Stimulated activated CD4-positive, alpha-beta T cell treated with anti-CD3 and anti-CD28 coated beads, Interleukin-12 subunit alpha, Interleukin-12 subunit beta, amount 100 ng/mL, for 4 hours (primary cell): ENCODE data around the gene CYSTM1.

ENCODE experiments used
- DNase-seq: peaks from one replicate; pipeline ENCODE4 v3.0.0-alpha.2; 2020

The CYSTM1 gene

DNA sequence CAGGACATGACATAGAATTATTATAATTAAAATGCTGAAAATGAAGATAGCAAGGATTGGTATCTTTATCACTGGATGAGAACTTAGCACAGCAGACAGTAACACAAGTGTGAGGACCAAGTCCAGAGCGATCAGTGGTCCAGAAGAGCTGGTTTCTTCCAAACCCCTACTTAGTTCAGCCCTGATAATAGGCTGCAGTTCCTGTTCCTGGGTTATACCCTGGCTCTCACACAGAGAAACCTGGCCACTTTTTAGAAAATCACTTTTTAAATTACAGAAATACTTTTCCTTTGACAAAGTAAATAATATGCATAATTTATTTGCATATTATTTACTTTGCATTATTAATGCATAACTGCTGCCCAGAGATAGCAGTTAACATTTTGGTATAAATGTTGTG, 40.3 kb downstream of the CYSTM1 start:
- no peak for DNase-seq

DNA sequence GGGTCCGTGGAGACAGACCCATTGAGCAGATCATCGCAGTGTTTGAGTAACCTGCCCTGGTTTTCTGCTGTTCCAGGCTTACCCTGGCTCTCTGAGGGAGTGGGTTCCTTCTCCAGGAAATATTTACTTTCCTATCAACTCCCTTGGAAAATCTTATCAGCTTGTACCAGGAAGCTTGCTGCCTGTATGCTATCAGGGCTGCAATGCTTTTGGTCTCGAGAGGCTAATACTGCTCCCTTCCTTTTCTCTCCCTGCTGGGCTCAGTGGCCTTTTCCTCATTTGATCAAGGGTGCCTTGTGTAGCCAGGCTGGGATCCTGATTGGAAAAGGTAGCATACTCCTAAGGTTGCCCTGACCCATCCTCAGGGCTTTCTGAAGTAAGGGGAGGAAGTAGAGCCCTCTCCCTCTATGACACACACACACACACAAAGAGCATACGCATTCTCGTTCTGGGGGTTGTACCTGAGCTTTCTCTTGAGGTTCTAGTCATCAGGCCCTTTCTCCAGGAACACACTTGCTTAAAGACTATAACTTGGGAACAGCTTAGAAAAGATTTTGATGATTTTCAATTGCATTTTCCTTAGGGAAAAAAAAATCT, 41.6 kb downstream of the CYSTM1 start:
- no peak for DNase-seq

GRCh38 chr5:140217299-140218026, 42.5 kb downstream of the CYSTM1 start:
- DNase-seq = no peak

DNA sequence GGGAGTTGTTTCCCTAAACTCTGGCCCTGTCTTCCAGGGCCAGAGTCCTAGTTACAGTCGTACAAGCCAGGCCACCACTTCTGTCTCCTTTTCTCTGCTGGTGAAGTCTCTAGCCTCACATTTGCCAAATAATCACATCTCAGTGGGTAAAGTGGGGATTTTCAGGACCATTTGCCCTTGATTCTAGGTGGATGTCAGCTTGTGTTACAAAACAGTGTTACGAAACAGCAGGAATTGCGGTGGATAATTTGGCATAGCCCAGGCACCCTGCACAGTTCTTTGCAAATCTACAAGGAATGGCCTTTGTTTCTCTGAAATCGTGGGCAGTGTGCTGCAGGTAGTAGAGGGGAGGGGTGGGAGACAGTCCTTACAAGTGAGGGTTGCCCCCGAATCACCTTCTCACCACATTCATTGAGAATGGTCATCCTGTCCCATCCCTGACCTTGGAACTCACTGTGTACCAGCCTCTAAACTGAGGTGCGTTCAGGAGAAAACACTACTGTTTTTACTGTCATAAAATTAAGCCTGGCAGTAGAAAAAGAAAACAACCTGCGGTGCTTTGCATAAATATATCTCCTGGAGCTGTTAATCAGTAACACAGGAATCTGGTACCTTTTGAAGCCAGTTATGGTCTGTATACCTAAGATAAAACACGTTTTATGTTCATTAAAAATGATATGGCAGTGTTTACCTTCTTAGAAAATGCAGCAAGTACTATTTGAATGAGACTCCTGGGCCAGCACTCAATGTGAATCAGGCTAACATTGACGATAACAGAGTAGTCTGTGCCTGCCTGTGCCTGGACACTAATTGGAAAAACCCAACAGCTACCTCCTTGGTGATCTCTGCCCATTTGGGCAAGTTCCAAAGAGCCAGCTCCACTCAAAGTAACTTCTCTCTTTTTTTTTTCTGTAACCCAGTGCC, 44.3 kb downstream of the CYSTM1 start:
- no peak for DNase-seq

DNA sequence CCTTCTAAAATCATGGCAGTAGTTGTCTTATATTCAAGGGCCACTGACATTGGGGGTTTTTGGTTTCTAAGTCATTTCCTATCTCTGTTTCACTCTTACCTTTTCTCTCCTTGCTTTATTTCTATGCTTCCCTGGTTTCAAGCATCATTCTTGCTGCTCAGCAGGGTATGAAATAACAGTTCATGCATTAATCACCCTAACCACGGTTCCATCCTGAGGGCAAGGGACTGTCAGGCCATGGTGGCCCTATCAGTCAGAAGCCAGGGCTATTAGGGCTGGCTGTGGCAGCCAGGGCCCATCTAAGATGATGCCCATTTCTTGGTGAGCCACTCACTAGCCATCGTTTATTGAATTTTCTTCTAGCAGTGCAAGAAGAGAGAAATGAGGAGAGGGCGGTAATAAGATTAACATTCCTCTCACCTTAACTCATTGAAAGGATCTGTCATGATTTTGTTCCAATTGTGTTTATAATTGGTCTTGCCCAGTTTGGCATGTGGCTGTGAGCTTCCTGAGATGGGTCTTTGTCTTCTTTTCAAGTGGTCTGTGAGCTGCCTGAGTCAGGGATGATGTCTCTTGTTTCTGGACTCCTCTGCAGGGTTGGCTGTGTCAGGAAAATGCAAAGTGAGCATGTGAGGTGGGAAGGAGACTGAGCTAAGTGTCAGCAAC, 45.2 kb downstream of the CYSTM1 start:
- DNase-seq = no peak

DNA sequence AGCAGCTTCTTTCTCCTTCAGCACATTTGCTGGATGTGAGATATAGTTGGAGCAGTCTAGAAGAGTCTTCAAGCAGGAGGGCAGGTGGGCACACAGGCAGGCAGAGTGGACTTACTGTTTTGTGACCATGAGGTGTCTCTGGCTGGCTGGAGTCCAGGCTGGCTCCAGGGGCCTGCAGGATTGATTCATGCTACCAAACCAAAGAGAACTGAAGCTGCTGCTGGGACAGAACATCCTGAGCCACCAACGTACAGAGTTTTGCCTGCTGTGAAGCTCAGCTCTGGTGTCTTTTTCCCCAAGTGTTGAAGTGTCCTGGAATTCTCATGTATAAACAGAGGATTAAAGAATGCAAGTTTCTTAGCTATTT, 45.7 kb downstream of the CYSTM1 start:
- no peak for DNase-seq

GRCh38 chr5:140221697-140222223, 46.8 kb downstream of the CYSTM1 start:
- no peak for DNase-seq

DNA sequence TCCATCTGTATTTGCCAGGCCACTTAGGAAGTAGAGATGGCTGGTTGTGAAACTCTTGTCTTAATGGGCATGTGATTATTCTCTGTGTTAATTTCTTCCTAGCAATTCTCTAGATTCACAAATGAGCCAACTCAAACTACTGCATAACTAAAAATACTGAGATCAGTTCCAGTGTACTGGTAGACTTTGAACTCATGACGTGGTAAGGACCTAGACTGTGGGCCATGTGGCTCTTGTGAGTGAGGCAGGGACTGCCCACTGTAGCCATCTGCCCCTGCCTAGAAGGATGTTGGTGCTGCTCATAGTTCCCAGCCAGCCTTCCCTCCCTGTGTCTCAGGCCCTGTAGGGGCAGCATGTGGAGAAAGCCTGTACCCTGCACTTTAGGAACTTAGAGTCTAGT, 47.4 kb downstream of the CYSTM1 start:
- DNase-seq = no peak

- DNase-seq = no peak
Measured at GRCh38 chr5:140223567-140223966, 48.6 kb downstream of the CYSTM1 start.

GRCh38 chr5:140224658-140225057, 49.7 kb downstream of the CYSTM1 start:
- no peak for DNase-seq

DNA sequence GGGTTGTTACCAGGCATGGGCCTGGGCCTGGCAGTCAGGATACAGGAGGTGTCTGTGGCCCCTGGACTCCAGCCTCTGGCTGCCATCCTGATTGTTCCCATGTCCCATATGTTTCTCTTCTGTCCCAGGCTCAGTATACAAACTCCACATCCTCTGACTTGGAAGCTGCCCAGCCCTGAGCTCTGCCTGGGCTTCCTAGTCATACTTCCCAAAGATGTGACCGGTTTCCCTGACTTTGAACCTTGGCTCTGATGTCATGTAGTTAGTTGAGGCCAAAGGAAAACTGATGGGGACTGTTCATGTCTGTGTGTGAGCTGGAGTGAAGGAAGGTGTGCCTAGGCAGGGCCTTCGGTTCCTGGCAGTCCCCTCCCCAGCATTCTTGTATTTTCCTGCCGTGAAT, 50.4 kb downstream of the CYSTM1 start:
- DNase-seq = no peak

DNA sequence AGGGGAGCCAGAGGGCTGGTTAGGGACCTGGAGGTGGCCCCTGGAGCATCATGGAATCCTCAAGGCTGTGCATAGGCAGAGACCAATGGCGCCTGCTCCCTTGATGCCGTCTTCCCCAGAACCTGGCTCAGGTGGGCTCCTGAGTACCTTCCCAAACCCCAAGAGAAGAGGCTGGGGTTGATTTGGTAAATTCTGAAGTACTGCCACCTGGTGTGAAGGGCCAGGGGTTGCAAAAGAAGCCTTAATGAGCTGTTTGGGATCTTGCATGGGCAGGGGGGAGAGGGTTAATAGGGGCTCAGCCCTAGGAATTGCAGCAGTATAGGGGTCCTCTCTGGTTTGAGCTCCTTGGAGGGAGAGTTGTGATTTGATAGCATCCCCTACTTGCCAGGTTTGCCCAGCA, 52.1 kb downstream of the CYSTM1 start:
- no peak for DNase-seq

GRCh38 chr5:140228364-140228837, 53.4 kb downstream of the CYSTM1 start:
- DNase-seq = no peak

DNA sequence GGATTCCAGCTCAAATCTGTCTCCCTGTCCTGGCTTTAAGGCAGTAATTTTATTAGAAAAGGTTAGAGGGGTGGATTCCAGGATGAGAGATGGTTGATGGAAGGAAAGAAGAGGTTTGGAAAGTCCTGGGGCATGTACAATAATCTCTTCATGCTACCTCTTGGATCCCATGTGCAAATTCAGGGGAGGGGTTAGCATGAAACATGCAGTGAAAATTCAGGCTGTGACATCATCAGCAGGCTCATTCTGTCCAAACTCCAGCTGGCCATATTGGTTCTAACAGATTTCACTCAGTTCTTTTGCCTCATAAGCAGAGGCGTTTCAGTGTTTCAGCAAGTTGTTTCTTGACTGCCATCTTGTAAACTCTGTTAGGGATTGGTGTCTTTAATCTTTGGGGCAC, 55.4 kb downstream of the CYSTM1 start:
- no peak for DNase-seq

DNA sequence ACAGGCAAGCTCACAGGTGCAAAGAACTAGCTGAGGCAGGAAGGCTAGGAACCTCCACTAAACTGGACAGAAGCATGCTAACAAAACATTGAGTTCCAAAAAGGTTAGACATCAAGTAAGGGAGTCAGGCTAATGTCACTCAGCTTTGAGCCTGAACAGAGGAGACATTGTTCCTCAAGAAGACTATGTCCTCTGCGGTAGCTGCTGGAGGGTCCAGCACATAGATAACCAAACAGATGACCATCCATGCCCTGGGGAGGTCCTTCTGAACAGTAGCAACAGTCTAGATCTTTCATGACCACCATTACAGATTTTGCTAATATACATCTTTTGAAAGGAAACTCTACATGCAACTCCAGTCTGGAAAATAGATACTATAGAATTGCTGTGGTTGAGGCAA, 57.7 kb downstream of the CYSTM1 start:
- no peak for DNase-seq

DNA sequence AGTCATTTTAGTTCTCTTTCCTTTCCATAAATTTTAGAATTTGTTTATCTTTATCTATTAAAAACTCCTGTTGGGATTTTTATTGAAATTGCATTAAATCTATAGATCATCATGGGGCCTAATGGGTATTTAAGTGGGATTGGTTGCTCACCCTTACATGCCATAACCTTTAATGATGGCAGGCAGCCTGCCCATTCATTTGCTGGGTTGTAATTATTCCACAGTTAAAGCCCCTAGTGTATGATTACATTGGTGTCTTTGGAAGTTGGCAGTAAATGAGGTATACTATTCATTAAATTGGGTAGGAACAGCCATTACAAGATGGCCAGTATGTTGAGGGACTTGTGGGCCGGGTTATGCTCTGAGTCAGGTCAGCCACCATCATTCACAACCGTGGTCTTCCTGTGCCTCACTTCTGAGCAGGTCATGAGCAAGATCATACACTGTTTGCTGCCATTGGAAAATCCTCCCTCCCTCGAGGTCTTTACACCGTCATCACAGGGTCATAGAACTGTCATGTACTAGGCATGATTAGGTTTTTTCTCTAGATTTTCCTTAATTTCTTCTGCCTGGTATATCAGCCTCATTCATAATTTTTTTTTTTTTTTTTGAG, 59.5 kb downstream of the CYSTM1 start:
- DNase-seq = no peak

DNA sequence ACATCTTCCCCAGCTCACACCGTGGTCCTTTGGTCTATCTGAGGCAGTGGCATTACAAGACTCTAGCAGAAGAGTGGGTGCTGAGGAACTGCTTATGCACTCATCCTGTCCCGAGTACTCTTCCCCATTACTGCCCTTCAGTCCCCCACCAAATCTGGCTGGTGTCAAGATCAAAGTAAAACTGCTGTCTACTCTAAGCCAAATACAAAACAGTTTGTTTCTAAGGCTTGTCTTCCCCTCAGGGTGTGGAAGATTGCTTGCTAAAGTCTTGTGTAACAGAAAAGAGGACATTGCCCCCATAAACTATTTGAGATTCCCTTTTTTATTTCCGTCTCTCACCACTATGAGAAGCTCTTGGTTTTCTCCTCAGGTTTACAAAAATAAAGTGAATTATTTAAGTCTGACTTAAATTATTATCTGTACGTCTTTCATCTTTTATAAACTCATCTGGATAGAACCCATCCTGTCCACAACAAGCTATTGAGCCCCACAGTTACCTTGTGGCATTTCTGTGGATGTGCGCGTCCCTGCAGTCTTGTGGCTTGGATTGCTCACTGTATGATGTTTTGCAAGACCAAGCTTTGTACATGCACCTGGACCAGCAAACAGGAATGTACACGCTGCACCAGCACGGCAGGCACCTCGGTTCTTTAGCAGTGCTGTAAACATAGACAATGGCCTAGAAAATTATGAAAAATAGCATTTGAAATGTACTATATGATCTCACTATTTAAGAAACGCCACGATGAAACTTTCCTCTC, 61.0 kb downstream of the CYSTM1 start:
- DNase-seq = no peak

DNA sequence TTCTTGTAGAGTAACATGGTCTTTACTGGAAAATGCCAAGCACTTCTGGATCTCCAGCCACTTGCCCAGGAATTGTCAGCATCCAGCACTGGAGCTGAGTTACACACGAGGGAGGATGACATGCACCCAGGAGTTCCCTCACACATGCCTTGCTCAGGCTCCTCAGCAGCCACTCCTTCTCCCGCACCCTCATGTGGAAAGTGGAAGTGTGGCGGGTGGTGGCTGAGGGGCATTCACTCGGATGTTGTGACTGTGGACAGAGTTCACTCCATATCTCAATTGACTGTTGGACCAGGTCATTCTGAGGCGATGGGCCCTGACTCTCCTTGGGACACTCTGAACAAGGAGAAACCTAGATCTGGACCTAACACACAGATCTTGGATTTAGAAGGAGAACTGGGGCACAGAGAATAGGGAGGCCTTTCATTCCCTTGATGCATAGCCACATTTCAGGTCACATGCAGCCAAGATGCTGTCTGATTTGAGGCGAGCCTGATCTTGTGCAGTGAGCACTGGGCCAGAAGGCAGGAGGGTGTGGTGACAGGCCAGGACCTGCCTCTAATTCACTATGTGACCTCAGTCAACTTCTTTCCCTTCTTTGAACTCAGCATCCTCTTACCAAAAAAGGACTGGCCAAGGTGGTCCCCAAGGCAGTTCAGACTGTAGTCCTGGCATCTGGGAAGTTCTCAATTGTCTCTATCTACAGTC, 62.1 kb downstream of the CYSTM1 start:
- no peak for DNase-seq

DNA sequence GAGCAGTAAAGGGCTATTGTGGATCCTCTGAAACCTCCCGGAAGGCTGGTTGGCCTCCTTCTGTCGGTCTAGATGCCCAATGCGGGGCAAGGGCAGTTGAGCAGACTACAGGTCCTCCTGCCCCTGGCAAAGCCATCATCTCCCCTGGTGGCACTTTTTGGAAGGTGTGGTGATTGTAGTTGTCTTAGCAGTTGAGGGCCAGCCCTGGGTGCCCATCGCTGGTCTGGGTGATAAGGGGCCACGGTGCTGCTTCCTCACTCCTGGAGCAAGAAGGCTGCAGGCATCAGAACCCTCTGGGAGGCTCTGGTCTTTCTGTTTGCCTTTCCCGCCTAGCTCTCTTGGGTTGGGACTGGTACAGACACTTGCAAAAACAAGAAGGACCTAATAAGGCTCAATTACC, 63.8 kb downstream of the CYSTM1 start:
- DNase-seq = no peak

DNA sequence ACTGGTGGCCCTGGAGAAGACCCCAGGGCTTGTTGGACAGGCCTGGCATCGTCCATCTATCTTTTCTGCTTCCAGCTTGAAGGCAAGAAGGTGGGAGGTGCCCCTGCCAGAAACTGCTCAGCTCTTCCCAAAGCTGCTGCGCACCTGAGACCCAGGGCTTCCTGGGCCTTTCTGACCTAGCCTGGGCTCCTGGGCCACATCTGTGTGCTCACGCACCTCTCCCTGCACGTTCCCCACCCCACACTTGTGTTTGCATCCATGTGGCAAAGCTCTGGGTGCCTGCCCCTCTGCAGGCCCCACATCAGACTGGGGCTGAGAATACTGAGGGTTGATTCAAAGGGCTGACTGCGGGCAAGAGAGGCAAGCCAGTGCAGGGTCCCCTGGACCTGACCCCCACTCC, 64.5 kb downstream of the CYSTM1 start:
- DNase-seq = no peak
